SU-DHL-6 (cell line): Measurements from ENCODE around the gene DMRTB1.

Source experiments
- H2AFZ ChIP-seq: fragments of 200-600 bp; sonication (generic); 2 replicates; pipeline ENCODE4 v1.6.1; 2014; ENCODE audit warnings: low read depth, mild to moderate bottlenecking, moderate library complexity, mixed read lengths, antibody characterized with exemption, low read length; ENCODE audit not compliant: severe bottlenecking
- H3F3A ChIP-seq: fragments of 200-600 bp; shearing (Covaris generic); 2 replicates; pipeline ENCODE4 v1.6.0; 2016; ENCODE audit warnings: antibody characterized with exemption, mild to moderate bottlenecking; ENCODE audit not compliant: insufficient read depth
- H3K27ac ChIP-seq: fragments of 200-600 bp; sonication (generic); 2 replicates; pipeline ENCODE4 v1.5.1; 2016; ENCODE audit warnings: low read depth, mild to moderate bottlenecking, low read length, moderate library complexity, mixed read lengths
- H3K27me3 ChIP-seq: fragments of 200-600 bp; sonication (generic), shearing (Covaris generic); 2 replicates; pipeline ENCODE4 v1.6.0; 2014; ENCODE audit warnings: mild to moderate bottlenecking, low read length
- H3K36me3 ChIP-seq: fragments of 200-600 bp; sonication (generic); 2 replicates; pipeline ENCODE4 v1.6.1; 2014; ENCODE audit warnings: mild to moderate bottlenecking, low read length, mixed read lengths
- H3K4me2 ChIP-seq: fragments of 300-600, 200-600 bp; shearing (Covaris generic), sonication (generic); 2 replicates; pipeline ENCODE4 v1.6.0; 2014; ENCODE audit warnings: low read length, low read depth, mild to moderate bottlenecking; ENCODE audit not compliant: poor library complexity, severe bottlenecking
- H3K4me3 ChIP-seq: fragments of 200-600 bp; sonication (generic); 2 replicates; pipeline ENCODE4 v1.5.1; 2014; ENCODE audit warnings: antibody characterized with exemption, low read length, mild to moderate bottlenecking, mixed read lengths; ENCODE audit not compliant: insufficient read depth, poor library complexity, severe bottlenecking
- H3K79me2 ChIP-seq: fragments of 200-600 bp; sonication (generic); 2 replicates; pipeline ENCODE4 v1.6.1; 2014; ENCODE audit warnings: mild to moderate bottlenecking, low read length, moderate library complexity; ENCODE audit not compliant: insufficient read depth
- H3K9ac ChIP-seq: fragments of 200-600 bp; sonication (generic); 2 replicates; pipeline ENCODE4 v1.7.0; 2014; ENCODE audit warnings: mild to moderate bottlenecking, low read length
- H3K9me2 ChIP-seq: fragments of 200-600 bp; sonication (generic); replicated peaks from 2 replicates; pipeline ENCODE4 v1.6.1; 2014; ENCODE audit warnings: low read length; ENCODE audit not compliant: insufficient read depth
- H3K9me3 ChIP-seq: fragments of 200-600 bp; sonication (generic); 2 replicates; pipeline ENCODE4 v1.6.1; 2014; ENCODE audit warnings: low read length, mixed read lengths; ENCODE audit not compliant: insufficient read depth
- H4K20me1 ChIP-seq: fragments of 200-600 bp; sonication (generic); 2 replicates; pipeline ENCODE4 v1.6.1; 2014; ENCODE audit warnings: low read depth, mild to moderate bottlenecking, antibody characterized with exemption, low read length, moderate library complexity, mixed read lengths
- EZH2phosphoT487 ChIP-seq: fragments of 200-600 bp; sonication (generic), shearing (Covaris generic); conservative IDR thresholded peaks from 2 replicates; pipeline ENCODE4 v1.6.1; 2018; ENCODE audit warnings: mild to moderate bottlenecking, antibody characterized with exemption, low read length, moderate library complexity, mixed read lengths
- TF ChIP-seq, protein P1 (sequence below): fragments of 200-600 bp; sonication (generic); IDR thresholded peaks from one replicate; pipeline ENCODE4 v1.5.1; 2017; ENCODE audit warnings: antibody characterized with exemption, mild to moderate bottlenecking, low read length, moderate library complexity; ENCODE audit not compliant: insufficient read depth, poor library complexity, severe bottlenecking

Gene DMRTB1

DNA sequence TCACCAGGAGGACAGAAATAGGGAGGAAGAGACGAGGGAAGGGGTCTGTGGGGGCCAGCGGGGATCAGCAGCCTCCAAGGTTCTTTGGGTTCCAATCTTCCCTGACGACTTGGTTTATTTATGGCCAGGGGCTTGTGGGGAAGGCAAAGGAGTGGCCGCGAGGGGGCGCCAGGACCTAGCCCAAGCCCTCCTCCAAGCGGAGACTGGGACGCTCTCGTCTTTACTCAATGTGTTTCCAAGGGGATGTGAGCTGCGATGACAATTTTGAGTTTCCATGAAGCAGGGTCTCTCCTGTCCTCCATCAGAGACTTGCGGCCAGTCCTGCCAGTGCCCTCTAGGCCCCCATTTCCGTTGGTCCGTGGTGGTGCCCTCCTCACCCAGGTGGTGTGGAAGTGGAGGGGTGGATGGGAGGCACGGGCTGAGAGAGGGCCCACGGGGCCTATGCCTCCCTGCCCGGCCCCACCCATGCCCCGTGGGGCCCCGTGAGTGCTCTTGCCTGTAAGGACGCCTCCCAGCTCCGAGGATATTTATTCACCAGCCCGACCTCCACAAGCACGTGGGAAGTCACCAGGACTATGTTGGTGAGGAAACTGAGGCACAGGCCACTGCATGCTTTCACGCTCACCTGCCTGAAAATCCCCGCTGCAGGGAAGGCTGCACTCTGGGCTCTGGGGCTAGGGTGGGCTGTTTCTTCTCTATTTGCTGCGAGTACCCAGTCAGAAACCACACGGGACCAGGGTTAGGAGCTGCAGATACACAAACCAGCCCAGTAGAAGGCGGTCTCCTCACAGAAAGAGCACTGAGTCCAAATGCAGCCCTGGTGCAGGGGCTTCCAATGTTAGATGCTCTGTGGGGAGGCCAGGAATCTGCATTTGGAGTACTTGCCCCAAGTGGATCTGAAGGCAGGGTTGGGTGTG lies 26.5 kb downstream of the DMRTB1 start:
- Histone ChIP-seq H3K27me3 (no peaks in the 10 kb centered on the region), H3K4me2 (no peak overlapping the region), H4K20me1 (no peaks in the 10 kb centered on the region), H3K4me3 (no peak overlapping the region), H3K9me3 (no peaks in the 10 kb centered on the region), H2AFZ (no peak overlapping the region), H3K27ac (no peak overlapping the region), H3K79me2 (no peaks in the 10 kb centered on the region), H3K9me2 (no peaks in the 10 kb centered on the region), H3F3A (no peaks in the 10 kb centered on the region), H3K36me3 (no peaks in the 10 kb centered on the region), H3K9ac (no peak overlapping the region)
- TF ChIP-seq, protein P1, sequence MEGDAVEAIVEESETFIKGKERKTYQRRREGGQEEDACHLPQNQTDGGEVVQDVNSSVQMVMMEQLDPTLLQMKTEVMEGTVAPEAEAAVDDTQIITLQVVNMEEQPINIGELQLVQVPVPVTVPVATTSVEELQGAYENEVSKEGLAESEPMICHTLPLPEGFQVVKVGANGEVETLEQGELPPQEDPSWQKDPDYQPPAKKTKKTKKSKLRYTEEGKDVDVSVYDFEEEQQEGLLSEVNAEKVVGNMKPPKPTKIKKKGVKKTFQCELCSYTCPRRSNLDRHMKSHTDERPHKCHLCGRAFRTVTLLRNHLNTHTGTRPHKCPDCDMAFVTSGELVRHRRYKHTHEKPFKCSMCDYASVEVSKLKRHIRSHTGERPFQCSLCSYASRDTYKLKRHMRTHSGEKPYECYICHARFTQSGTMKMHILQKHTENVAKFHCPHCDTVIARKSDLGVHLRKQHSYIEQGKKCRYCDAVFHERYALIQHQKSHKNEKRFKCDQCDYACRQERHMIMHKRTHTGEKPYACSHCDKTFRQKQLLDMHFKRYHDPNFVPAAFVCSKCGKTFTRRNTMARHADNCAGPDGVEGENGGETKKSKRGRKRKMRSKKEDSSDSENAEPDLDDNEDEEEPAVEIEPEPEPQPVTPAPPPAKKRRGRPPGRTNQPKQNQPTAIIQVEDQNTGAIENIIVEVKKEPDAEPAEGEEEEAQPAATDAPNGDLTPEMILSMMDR: peak; percentile 77
- no peak for TF ChIP-seq EZH2phosphoT487

GRCh38 chr1:53486395-53487026 lies 27.3 kb downstream of the DMRTB1 start:
- Histone ChIP-seq H3K27me3 (no peaks in the 10 kb centered on the region), H3K4me3 (no peak overlapping the region), H3K79me2 (no peaks in the 10 kb centered on the region), H3F3A (no peaks in the 10 kb centered on the region), H3K27ac (no peak overlapping the region), H4K20me1 (no peaks in the 10 kb centered on the region), H3K4me2 (no peak overlapping the region), H3K9me3 (no peaks in the 10 kb centered on the region), H3K9ac (no peak overlapping the region), H3K9me2 (no peaks in the 10 kb centered on the region), H3K36me3 (no peaks in the 10 kb centered on the region), H2AFZ (no peak overlapping the region)
- TF ChIP-seq EZH2phosphoT487: no peak
- TF ChIP-seq, protein P1: no peak

DNA sequence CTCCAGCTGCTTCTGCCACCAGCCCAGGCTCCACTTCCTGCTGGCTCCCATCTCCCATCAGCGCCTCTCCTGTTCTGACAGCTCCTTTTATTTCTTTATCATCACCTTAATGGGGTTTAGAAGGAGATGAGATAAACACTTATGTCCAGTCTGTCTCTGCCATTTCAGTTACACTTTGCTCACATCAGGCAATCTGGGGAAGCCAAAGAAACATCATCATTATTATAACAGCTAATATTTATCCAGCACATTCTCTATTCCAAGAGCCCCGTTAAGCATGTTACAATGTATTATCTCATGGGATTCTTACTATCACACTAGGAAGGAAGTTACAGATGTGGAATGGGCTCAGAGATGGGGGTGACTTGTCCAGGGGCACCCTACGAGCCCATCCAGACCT lies 31.2 kb downstream of the DMRTB1 start:
- Histone ChIP-seq H4K20me1 (no peaks in the 10 kb centered on the region), H3K27ac (no peak overlapping the region), H3K4me3 (no peak overlapping the region), H3K9ac (no peak overlapping the region), H3F3A (no peaks in the 10 kb centered on the region), H3K4me2 (no peak overlapping the region), H3K36me3 (no peaks in the 10 kb centered on the region), H3K79me2 (no peaks in the 10 kb centered on the region), H3K9me2 (no peaks in the 10 kb centered on the region), H3K27me3 (no peaks in the 10 kb centered on the region), H2AFZ (no peak overlapping the region), H3K9me3 (no peaks in the 10 kb centered on the region)
- no peak for TF ChIP-seq EZH2phosphoT487
- TF ChIP-seq, protein P1: no peak
